T-helper 17 cell (primary cell): Measurements from ENCODE around the gene IFITM2. TPM values are rescaled to one million over a fixed set of nuclear protein-coding genes. Genes with fewer than 3 reads are reported as not detected.
A peak's percentile ranks its signal among the peaks of the same experiment; 100 is the strongest.
"Not testable (repeated sequence)": the region's sequence is repeated elsewhere in the genome, so short reads cannot be mapped to it uniquely, and the experiment has no call there.

Experiments used
- ATAC-seq: fragments of 150-1000 bp; cut with Tn5 transposase; 2 replicates; pipeline ENCODE4 v1.10.0; 2021; ENCODE audit warnings: mild to moderate bottlenecking, moderate library complexity
- DNase-seq, 3 donors: peaks; one replicate each; pipeline versions ENCODE4 v3.0.0 to v3.0.0-alpha.2; 2020 to 2021
- H3K9me3 ChIP-seq: one replicate; pipeline ENCODE4 v1.7.0; 2013; ENCODE audit warnings: low read length, mild to moderate bottlenecking; ENCODE audit not compliant: control insufficient read depth, poor library complexity, severe bottlenecking
- H3K27ac Mint-ChIP-seq: one replicate; pipeline ENCODE4 v1.8.0; 2022; ENCODE audit warnings: mild to moderate bottlenecking, moderate library complexity, mixed read lengths
- H3K27me3 Mint-ChIP-seq: one replicate; pipeline ENCODE4 v1.8.0; 2022; ENCODE audit warnings: mixed read lengths
- H3K36me3 Mint-ChIP-seq: one replicate; pipeline ENCODE4 v1.8.0; 2022; ENCODE audit warnings: low read depth, mixed read lengths
- H3K4me1 Mint-ChIP-seq: one replicate; pipeline ENCODE4 v1.8.0; 2022; ENCODE audit warnings: mild to moderate bottlenecking, mixed read lengths
- H3K4me3 Mint-ChIP-seq: one replicate; pipeline ENCODE4 v1.8.0; 2022; ENCODE audit warnings: mild to moderate bottlenecking, moderate library complexity, mixed read lengths
- total RNA-seq, 4 donors: library from RNA in 2 of 4; stranded (reverse) in 2 of 4; gene quantifications; one replicate each; pipeline ENCODE4 v1.2.3 and lab custom pipeline; 2022 to 2026

The IFITM2 gene
- total RNA-seq, 2 donors from 2014 or later, result 550 to 570 TPM

GRCh38 chr11:303363-303762 lies 4.3 kb upstream of the IFITM2 start:
- Mint-ChIP-seq H3K27me3 (no peaks in the 10 kb centered on the region), H3K27ac (no peak overlapping the region), H3K36me3 (peaks cover 3% of the 10 kb centered on the region), H3K4me3 (no peak overlapping the region), H3K4me1 (peaks cover 17% of the 10 kb centered on the region)
- ATAC-seq (no peak), DNase-seq (no peak)
- H3K9me3 ChIP-seq, result no peaks in the 10 kb centered on the region

- no peaks in the 10 kb centered on the region for H3K9me3 ChIP-seq
- no peak overlapping the region for H3K27ac Mint-ChIP-seq
- peaks cover 4% of the 10 kb centered on the region for H3K36me3 Mint-ChIP-seq
- no peak for ATAC-seq
- H3K27me3 Mint-ChIP-seq, result no peaks in the 10 kb centered on the region
- peaks cover 24% of the 10 kb centered on the region for H3K4me1 Mint-ChIP-seq
- H3K4me3 Mint-ChIP-seq, result no peak overlapping the region
- DNase-seq, result peak in 1 of 3 donors; percentile 7
These were observed 3.5 kb upstream of the IFITM2 start for GRCh38 chr11:304061-304506.

- Mint-ChIP-seq H3K27me3 (no peaks in the 10 kb centered on the region), H3K4me1 (peaks cover 32% of the 10 kb centered on the region), H3K27ac (peak overlapping the region; percentile 97), H3K36me3 (peaks cover 7% of the 10 kb centered on the region), H3K4me3 (no peak overlapping the region)
- no peaks in the 10 kb centered on the region for H3K9me3 ChIP-seq
- DNase-seq (peak in 1 of 3 donors; percentile 34), ATAC-seq (peak; percentile 40)
These were observed 2.4 kb upstream of the IFITM2 start for GRCh38 chr11:304915-305843.

- Mint-ChIP-seq H3K27me3 (no peaks in the 10 kb centered on the region), H3K27ac (peak overlapping the region; percentile 97), H3K36me3 (peaks cover 7% of the 10 kb centered on the region), H3K4me3 (no peak overlapping the region), H3K4me1 (peaks cover 32% of the 10 kb centered on the region)
- DNase-seq (no peak), ATAC-seq (no peak)
- no peaks in the 10 kb centered on the region for H3K9me3 ChIP-seq
These were observed 1.8 kb upstream of the IFITM2 start for GRCh38 chr11:305844-306211.

- H3K9me3 ChIP-seq, result no peaks in the 10 kb centered on the region
- peaks cover 7% of the 10 kb centered on the region for H3K36me3 Mint-ChIP-seq
- peaks cover 32% of the 10 kb centered on the region for H3K4me1 Mint-ChIP-seq
- ATAC-seq (no peak), DNase-seq (no peak)
- no peaks in the 10 kb centered on the region for H3K27me3 Mint-ChIP-seq
- H3K27ac Mint-ChIP-seq, result peak overlapping the region; percentile 97
- H3K4me3 Mint-ChIP-seq, result peak overlapping the region; percentile 36
These were observed 808 bp upstream of the IFITM2 start for GRCh38 chr11:306645-307371.

GRCh38 chr11:308740-309665 lies 1.4 kb downstream of the IFITM2 start:
- Mint-ChIP-seq H3K4me1 (peaks cover 45% of the 10 kb centered on the region), H3K27ac (peak overlapping the region; percentile 97), H3K4me3 (peak overlapping the region; percentile 100)
- ATAC-seq, result peak; percentile 18
- DNase-seq, H3K36me3 Mint-ChIP-seq, H3K9me3 ChIP-seq, H3K27me3 Mint-ChIP-seq: not testable (repeated sequence)

GRCh38 chr11:309979-310572 lies 2.5 kb downstream of the IFITM2 start:
- not testable (repeated sequence) for H3K27me3 Mint-ChIP-seq, DNase-seq, ATAC-seq, H3K9me3 ChIP-seq
- peaks cover 50% of the 10 kb centered on the region for H3K4me1 Mint-ChIP-seq
- peak overlapping the region; percentile 97 for H3K27ac Mint-ChIP-seq
- H3K4me3 Mint-ChIP-seq, result peak overlapping the region; percentile 100
- H3K36me3 Mint-ChIP-seq, result peaks cover 14% of the 10 kb centered on the region

GRCh38 chr11:311013-311748 lies 3.6 kb downstream of the IFITM2 start:
- peaks cover 48% of the 10 kb centered on the region for H3K4me1 Mint-ChIP-seq
- H3K9me3 ChIP-seq, DNase-seq, H3K27me3 Mint-ChIP-seq: not testable (repeated sequence)
- peak; percentile 32 for ATAC-seq
- peak overlapping the region; percentile 99 for H3K4me3 Mint-ChIP-seq
- peak overlapping the region; percentile 98 for H3K27ac Mint-ChIP-seq
- peaks cover 14% of the 10 kb centered on the region for H3K36me3 Mint-ChIP-seq

- peak in 1 of 3 donors; percentile 8 for DNase-seq
- Mint-ChIP-seq H3K27ac (peak overlapping the region; percentile 98), H3K27me3 (no peaks in the 10 kb centered on the region), H3K4me3 (peak overlapping the region; percentile 99), H3K4me1 (peaks cover 56% of the 10 kb centered on the region), H3K36me3 (peaks cover 14% of the 10 kb centered on the region)
- no peak for ATAC-seq
- no peaks in the 10 kb centered on the region for H3K9me3 ChIP-seq
These were observed 4.6 kb downstream of the IFITM2 start for GRCh38 chr11:312092-312816.

GRCh38 chr11:313304-313786 lies 5.7 kb downstream of the IFITM2 start:
- ATAC-seq (no peak), DNase-seq (no peak)
- Mint-ChIP-seq H3K4me3 (peak overlapping the region; percentile 99), H3K36me3 (peaks cover 10% of the 10 kb centered on the region), H3K27me3 (no peaks in the 10 kb centered on the region), H3K27ac (peak overlapping the region; percentile 98), H3K4me1 (peaks cover 54% of the 10 kb centered on the region)
- no peaks in the 10 kb centered on the region for H3K9me3 ChIP-seq

GRCh38 chr11:313787-314553 lies 6.4 kb downstream of the IFITM2 start, which contains the start of gene IFITM1:
TSS of gene IFITM1 (plus strand) at chr11:314040. CDS start at chr11:314171, 131 bp downstream.
- DNase-seq, result peak in 2 of 3 donors; percentile 38 to 46
- ATAC-seq, result peak; percentile 74
- Mint-ChIP-seq H3K4me3 (peak within 1 kb of the TSS; percentile 99), H3K4me1 (peaks cover 49% of the 10 kb centered on the region), H3K36me3 (peaks cover 10% of the 10 kb centered on the region), H3K27ac (peak within 1 kb of the TSS; percentile 98), H3K27me3 (no peaks in the 10 kb centered on the region)
- no peaks in the 10 kb centered on the region for H3K9me3 ChIP-seq
